GM06990 (cell line): ENCODE results near the gene SLMAP.
"Not testable (repeated sequence)": the region's sequence is repeated elsewhere in the genome, so short reads cannot be mapped to it uniquely, and the experiment has no call there.

ENCODE experiments used
- DNase-seq: peaks from one replicate; pipeline ENCODE4 v3.0.0-alpha.2; 2011; ENCODE audit not compliant: insufficient read length; ENCODE audit errors: extremely low read depth
- H3K27me3 ChIP-seq: replicated peaks from 2 replicates; pipeline ENCODE4 v1.6.0; 2011; ENCODE audit warnings: low read length; ENCODE audit not compliant: control insufficient read depth, insufficient read depth
- H3K36me3 ChIP-seq: 2 replicates; pipeline ENCODE4 v1.5.1; 2011; ENCODE audit warnings: low read length; ENCODE audit not compliant: control insufficient read depth, insufficient read depth
- H3K4me3 ChIP-seq: replicated peaks from 2 replicates; pipeline ENCODE4 v1.5.1; 2011; ENCODE audit warnings: low read depth, mild to moderate bottlenecking, control low read depth, low read length
- TF ChIP-seq, protein P1 (sequence below): IDR thresholded peaks from 2 replicates; pipeline ENCODE4 v1.5.1; 2011; ENCODE audit warnings: low read length, control low read depth, mild to moderate bottlenecking, inconsistent platforms; ENCODE audit not compliant: insufficient read depth, poor library complexity, severe bottlenecking

The SLMAP gene

DNA sequence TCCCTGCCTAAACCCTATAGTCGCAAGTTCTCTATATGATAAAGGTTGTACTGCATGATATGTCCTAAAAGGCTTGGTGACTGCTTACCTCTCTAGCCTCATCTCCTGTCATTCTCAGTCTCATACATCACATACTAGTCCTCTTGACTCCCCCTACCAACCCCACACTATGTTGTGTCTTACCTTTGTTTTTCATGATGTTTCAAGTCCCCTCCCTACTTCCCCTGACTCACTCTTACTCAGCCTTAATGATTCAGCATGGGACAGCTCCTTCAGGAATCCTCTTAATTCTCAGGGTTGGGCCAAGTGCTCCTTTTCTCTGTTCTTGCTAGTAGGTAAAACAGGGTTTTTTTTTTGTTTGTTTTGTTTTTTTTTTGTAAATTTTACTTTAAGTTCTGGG, 49.6 kb downstream of the SLMAP start:
- DNase-seq: no peak
- Histone ChIP-seq H3K27me3 (no peaks in the 10 kb centered on the region), H3K36me3 (no peaks in the 10 kb centered on the region; the same call in 1 of the 2 replicates), H3K4me3 (no peak overlapping the region)
- TF ChIP-seq, protein P1, sequence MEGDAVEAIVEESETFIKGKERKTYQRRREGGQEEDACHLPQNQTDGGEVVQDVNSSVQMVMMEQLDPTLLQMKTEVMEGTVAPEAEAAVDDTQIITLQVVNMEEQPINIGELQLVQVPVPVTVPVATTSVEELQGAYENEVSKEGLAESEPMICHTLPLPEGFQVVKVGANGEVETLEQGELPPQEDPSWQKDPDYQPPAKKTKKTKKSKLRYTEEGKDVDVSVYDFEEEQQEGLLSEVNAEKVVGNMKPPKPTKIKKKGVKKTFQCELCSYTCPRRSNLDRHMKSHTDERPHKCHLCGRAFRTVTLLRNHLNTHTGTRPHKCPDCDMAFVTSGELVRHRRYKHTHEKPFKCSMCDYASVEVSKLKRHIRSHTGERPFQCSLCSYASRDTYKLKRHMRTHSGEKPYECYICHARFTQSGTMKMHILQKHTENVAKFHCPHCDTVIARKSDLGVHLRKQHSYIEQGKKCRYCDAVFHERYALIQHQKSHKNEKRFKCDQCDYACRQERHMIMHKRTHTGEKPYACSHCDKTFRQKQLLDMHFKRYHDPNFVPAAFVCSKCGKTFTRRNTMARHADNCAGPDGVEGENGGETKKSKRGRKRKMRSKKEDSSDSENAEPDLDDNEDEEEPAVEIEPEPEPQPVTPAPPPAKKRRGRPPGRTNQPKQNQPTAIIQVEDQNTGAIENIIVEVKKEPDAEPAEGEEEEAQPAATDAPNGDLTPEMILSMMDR: no peak

DNA sequence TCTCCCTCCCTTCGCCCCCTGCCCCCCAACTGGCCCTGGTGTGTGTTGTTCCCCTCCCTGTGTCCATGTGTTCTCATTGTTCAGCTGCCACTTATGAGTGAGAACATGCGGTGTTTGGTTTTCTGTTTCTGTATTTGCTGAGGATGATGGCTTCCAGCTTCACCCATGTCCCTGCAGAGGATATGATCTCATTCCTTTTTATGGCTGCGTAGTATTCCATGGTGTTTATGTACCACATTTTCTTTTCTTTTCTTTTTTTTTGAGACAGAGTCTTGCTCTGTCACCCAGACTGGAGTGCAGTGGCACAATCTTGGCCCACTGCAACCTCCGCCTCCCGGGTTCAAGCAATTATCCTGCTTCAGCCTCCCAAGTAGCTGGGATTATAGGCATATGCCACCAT, 50.1 kb downstream of the SLMAP start:
- H3K27me3 ChIP-seq, H3K4me3 ChIP-seq, DNase-seq, H3K36me3 ChIP-seq: not testable (repeated sequence)

DNA sequence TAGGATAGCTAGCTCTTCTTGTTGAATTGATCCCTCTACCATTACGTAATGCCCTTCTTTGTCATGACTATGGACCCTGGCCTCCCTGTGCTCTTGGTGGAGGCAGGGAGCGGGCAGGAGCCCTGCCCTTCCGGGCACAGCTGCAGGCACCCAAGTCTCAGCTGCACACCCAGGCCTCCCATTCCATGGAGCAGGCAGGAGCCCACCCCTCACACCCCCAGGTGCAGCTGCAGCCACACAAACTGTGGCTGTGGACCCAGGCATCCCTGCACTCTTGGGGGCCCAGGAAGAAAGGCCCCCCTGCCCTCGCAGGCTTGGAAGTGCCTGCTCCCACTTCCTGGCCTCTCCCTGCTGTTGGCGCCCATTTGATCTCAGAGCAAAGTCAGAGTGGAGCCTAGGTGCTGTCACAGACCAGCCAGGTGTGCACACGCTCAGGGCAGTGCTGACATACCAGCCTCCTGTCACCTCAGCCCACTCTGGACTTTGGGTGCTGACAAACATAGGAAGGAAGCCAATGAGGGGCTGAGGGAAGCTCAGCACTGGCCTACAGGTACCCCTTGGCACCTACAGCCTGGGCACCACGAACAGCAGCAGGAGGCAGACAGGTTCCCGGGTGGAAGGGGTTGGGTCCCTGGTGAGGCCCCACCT, 53.0 kb downstream of the SLMAP start:
- no peak overlapping the region for H3K4me3 ChIP-seq
- no peaks in the 10 kb centered on the region for H3K27me3 ChIP-seq
- H3K36me3 ChIP-seq: no peaks in the 10 kb centered on the region; the same call in 1 of the 2 replicates
- no peak for DNase-seq
- TF ChIP-seq, protein P1: no peak

DNA sequence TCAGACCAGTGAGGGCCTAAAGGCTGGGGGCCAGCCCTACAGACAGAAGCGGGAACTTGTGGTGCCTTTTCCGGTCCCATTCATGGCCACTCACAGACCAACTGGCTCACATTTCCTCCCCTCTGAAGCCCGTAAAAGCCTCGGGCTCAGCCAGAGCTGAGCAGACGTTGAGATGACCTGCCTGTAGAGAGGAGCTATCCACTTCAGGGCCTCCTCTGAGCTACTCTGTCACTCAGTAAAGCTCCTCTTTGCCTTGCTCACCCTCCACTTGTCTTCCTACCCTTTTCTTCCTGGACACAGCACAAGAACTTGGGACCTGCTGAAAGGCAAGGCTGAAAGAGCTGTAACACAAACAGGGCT, 53.5 kb downstream of the SLMAP start:
- no peak for DNase-seq
- Histone ChIP-seq H3K4me3 (no peak overlapping the region), H3K36me3 (no peaks in the 10 kb centered on the region; the same call in 1 of the 2 replicates), H3K27me3 (no peaks in the 10 kb centered on the region)
- TF ChIP-seq, protein P1: no peak

DNA sequence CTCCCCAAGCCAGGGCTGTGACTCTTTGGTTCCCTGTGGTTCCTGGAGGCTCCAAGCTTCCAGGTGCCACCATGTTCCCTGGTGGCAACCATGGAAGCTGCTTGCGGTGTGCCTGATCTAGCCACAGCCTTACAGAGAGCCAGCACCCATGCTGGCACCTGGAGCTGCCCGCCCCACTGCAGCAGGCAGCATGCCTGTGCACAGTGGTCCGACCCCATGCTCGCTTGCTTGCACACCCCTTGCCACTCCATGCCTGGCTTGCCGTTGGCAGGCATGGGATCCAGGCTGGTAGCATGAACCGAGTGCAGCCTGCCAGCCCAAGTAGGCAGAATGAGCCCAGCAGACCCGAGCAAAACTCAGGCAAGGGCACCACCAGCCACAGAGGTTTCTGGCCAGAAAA, 53.9 kb downstream of the SLMAP start:
- no peaks in the 10 kb centered on the region; the same call in 1 of the 2 replicates for H3K36me3 ChIP-seq
- DNase-seq: no peak
- TF ChIP-seq, protein P1: no peak
- no peaks in the 10 kb centered on the region for H3K27me3 ChIP-seq
- H3K4me3 ChIP-seq: no peak overlapping the region

DNA sequence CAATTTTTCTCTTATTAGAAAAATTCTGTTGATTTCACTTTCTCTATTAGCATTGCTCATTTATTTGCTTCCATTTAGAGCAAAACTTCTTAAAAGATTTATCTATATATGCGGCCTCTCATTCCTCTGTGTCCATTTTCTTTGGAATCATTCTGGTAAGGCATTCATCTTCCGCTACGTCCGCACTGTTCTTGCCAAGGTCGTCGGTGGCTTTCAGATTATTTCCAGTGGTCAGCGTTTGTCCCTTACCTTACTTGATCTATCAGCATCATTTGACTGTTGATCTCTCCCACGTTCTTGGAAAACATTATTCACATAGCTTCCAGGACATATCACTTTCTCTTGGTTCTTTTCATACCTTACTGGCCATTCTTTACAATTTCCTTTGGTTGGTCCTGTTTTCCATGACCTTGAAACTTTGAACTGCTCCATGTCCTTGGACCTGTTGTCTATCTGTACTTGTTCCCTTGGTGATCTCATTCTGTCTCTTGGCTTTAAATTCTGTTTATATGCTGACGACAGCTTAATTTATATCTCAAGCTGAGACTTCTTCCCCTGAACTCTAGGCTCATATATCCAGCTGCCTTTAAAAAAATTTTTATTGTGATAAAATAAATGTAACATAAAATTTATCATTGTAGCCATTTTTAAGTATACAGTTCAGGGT, 54.5 kb downstream of the SLMAP start:
- no peaks in the 10 kb centered on the region; the same call in 1 of the 2 replicates for H3K36me3 ChIP-seq
- no peaks in the 10 kb centered on the region for H3K27me3 ChIP-seq
- H3K4me3 ChIP-seq: no peak overlapping the region
- TF ChIP-seq, protein P1: no peak
- DNase-seq: no peak
